B cell (primary cell): ENCODE data around the gene C4A. TPM values are rescaled to one million over a fixed set of nuclear protein-coding genes. Genes with fewer than 3 reads are reported as not detected.

ENCODE experiments used
- ATAC-seq: fragments of 200-7000 bp; cut with Tn5 transposase; one replicate; pipeline ENCODE4 v1.10.0; 2021; ENCODE audit warnings: low read depth, mild to moderate bottlenecking, moderate number of reproducible peaks, moderate library complexity
- CTCF ChIA-PET: fragments of 350-600 bp; sonication (Branson Sonifier 250); formaldehyde crosslinking; loops from one replicate; lab custom pipeline; 2021; ENCODE audit warnings: antibody characterized with exemption, inconsistent platforms; lab: Charles Lee
- POLR2A ChIA-PET: fragments of 350-600 bp; sonication (Branson Sonifier 250); formaldehyde crosslinking; loops from one replicate; lab custom pipeline; 2021; ENCODE audit warnings: antibody characterized with exemption; lab: Charles Lee
- DNase-seq: peaks from one replicate; pipeline ENCODE4 v3.0.0; 2013
- H2AFZ ChIP-seq: 2 replicates; pipeline ENCODE4 v1.6.1; 2012; ENCODE audit warnings: mild to moderate bottlenecking, low read depth, low read length; ENCODE audit not compliant: insufficient read depth, poor library complexity, severe bottlenecking
- H3K27ac ChIP-seq, 2 donors: 1 replicate in 1 of 2; 2 replicates in 1 of 2; pipeline ENCODE4 v1.5.1; 2012 to 2013; ENCODE audit warnings: low read length in 2 of 2, mild to moderate bottlenecking in 2 of 2, moderate library complexity in 1 of 2
- H3K27me3 ChIP-seq, 4 experiments: fragments of 200-600 bp in 1 of 4; sonication (generic) in 1 of 4; replicated peaks in 1 of 4; 1 replicate in 2 of 4; 2 replicates in 2 of 4; pipeline versions ENCODE4 v1.6.1 to v1.7.0; 2013 to 2016; ENCODE audit warnings: low read length in 3 of 4, mild to moderate bottlenecking in 2 of 4, mixed read lengths in 1 of 4, moderate library complexity in 1 of 4; ENCODE audit not compliant: insufficient read depth in 4 of 4, control insufficient read depth in 3 of 4; ENCODE audit errors: control extremely low read depth in 1 of 4
- H3K36me3 ChIP-seq, 2 experiments: replicated peaks in 1 of 2; 1 replicate in 1 of 2; 2 replicates in 1 of 2; pipeline versions ENCODE4 v1.6.1 to v1.7.1; 2013; ENCODE audit warnings: low read length in 1 of 2; ENCODE audit not compliant: insufficient read depth in 2 of 2, control insufficient read depth in 1 of 2; ENCODE audit errors: control extremely low read depth in 1 of 2, extremely low read depth in 1 of 2
- H3K4me1 ChIP-seq, 2 donors: fragments of 200-600 bp in 1 of 2; sonication (generic) in 1 of 2; 1 replicate in 1 of 2; 2 replicates in 1 of 2; pipeline versions ENCODE4 v1.5.1 to v1.6.1; 2013 to 2017; ENCODE audit warnings: low read length in 2 of 2; ENCODE audit not compliant: control insufficient read depth in 2 of 2, insufficient read depth in 2 of 2
- H3K4me2 ChIP-seq: replicated peaks from 2 replicates; pipeline ENCODE3; 2012; ENCODE audit warnings: mild to moderate bottlenecking, low read depth, low read length; ENCODE audit not compliant: poor library complexity, severe bottlenecking
- H3K4me3 ChIP-seq, 5 experiments: fragments of 200-600 bp in 1 of 5; sonication (generic) in 1 of 5; 1 replicate in 3 of 5; 2 replicates in 2 of 5; pipeline versions ENCODE4 v1.5.1 to v1.7.0; 2011 to 2016; ENCODE audit warnings: low read length in 4 of 5, mild to moderate bottlenecking in 4 of 5, low read depth in 2 of 5, control low read depth in 1 of 5, moderate library complexity in 1 of 5; ENCODE audit not compliant: insufficient read depth in 1 of 5; ENCODE audit errors: control extremely low read depth in 1 of 5, extremely low read depth in 1 of 5
- H3K79me2 ChIP-seq: fragments of 200-600 bp; sonication (generic); one replicate; pipeline ENCODE4 v1.6.0; 2016; ENCODE audit warnings: low read length; ENCODE audit not compliant: control insufficient read depth, insufficient read depth
- H3K9ac ChIP-seq: fragments of 200-600 bp; sonication (generic); 2 replicates; pipeline ENCODE4 v1.6.1; 2017; ENCODE audit warnings: mild to moderate bottlenecking, low read length, moderate library complexity
- H3K9me3 ChIP-seq, 3 donors: one replicate each; pipeline versions ENCODE4 v1.6.1 to v1.7.1; 2013; ENCODE audit warnings: low read length in 2 of 3; ENCODE audit not compliant: control insufficient read depth in 2 of 3, insufficient read depth in 1 of 3; ENCODE audit errors: control extremely low read depth in 1 of 3
- H4K20me1 ChIP-seq: 2 replicates; pipeline ENCODE4 v1.6.0; 2012; ENCODE audit warnings: mild to moderate bottlenecking, low read length; ENCODE audit not compliant: insufficient read depth, control insufficient read depth, poor library complexity, severe bottlenecking
- H3K27ac Mint-ChIP-seq: one replicate; pipeline ENCODE4 v1.8.0; 2021; ENCODE audit warnings: mixed read lengths
- H3K27me3 Mint-ChIP-seq: one replicate; pipeline ENCODE4 v1.8.0; 2021; ENCODE audit warnings: mixed read lengths
- H3K4me1 Mint-ChIP-seq: one replicate; pipeline ENCODE4 v1.8.0; 2021; ENCODE audit warnings: mixed read lengths
- H3K4me3 Mint-ChIP-seq: one replicate; pipeline ENCODE4 v1.8.0; 2021; ENCODE audit warnings: mixed read lengths
- H3K9me3 Mint-ChIP-seq: one replicate; pipeline ENCODE4 v1.8.0; 2022; ENCODE audit warnings: mixed read lengths; ENCODE audit not compliant: insufficient read depth
- CTCF ChIP-seq: fragments of 200-600 bp; IDR thresholded peaks from one replicate; pipeline ENCODE4 v1.8.0; 2022; ENCODE audit warnings: antibody characterized with exemption, mild to moderate bottlenecking
- EZH2 ChIP-seq: IDR thresholded peaks from 2 replicates; pipeline ENCODE4 v1.6.1; 2012; ENCODE audit warnings: borderline replicate concordance, low read depth, mild to moderate bottlenecking, moderate library complexity, low read length; ENCODE audit not compliant: insufficient read depth, poor library complexity, severe bottlenecking
- WGBS: methylation state at CpG from one replicate; pipeline ENCODE4 v1.1.5; 2013; ENCODE audit warnings: missing lambda C conversion rate; ENCODE audit not compliant: insufficient coverage; 5-methylcytosine and 5-hydroxymethylcytosine counted together
- intact Hi-C: fragments of 100-400 bp; cut with micrococcal nuclease; formaldehyde crosslinking; loops from one replicate; pipeline ENCODE4 v1.10.0; 2022
- polyA plus RNA-seq: library from polyadenylated mRNA; depleted of rRNA; stranded (reverse); fragments of >200 nt; gene quantifications from 2 replicates; pipeline ENCODE4 v1.2.3, GENCODE V29; 2012
- total RNA-seq, 2 donors: library from RNA; stranded (reverse); fragments of 120-200 nt in 1 of 2; gene quantifications; 1 replicate in 1 of 2; 2 replicates in 1 of 2; pipeline versions ENCODE4 v1.2.3 to v1.2.4, GENCODE V29; 2013 to 2022

C4A gene
- total and polyA plus RNA-seq, 2 donors (not counting 1 experiment from before 2014, with no cell fraction given) = 9.9 to 10.5 TPM

- H3K27me3 ChIP-seq = peaks cover 0 to 3% (median 0%) of the 10 kb centered on the region in 4 experiments
- WGBS = 92% methylated on average over 18 of the region's 19 CpGs
- no peak overlapping the region for H3K4me2 ChIP-seq
- H3K9ac ChIP-seq = no peak overlapping the region
- H3K4me1 Mint-ChIP-seq = no peaks in the 10 kb centered on the region
- no peak for TF ChIP-seq EZH2
- TF ChIP-seq CTCF = no peak
- ChIA-PET CTCF (no interaction called here), POLR2A (no interaction called here)
- H3K27ac Mint-ChIP-seq = no peak overlapping the region
- no peak overlapping the region for H2AFZ ChIP-seq
- no peak overlapping the region for H3K27ac ChIP-seq
- no peak overlapping the region for H3K4me3 ChIP-seq
- DNase-seq (no peak), ATAC-seq (no peak)
- H4K20me1 ChIP-seq = no peaks in the 10 kb centered on the region
- H3K9me3 Mint-ChIP-seq = no peaks in the 10 kb centered on the region
- H3K27me3 Mint-ChIP-seq = peaks cover 4% of the 10 kb centered on the region
- H3K4me1 ChIP-seq = no peaks in the 10 kb centered on the region
- H3K36me3 ChIP-seq = no peaks in the 10 kb centered on the region
- no peaks in the 10 kb centered on the region for H3K79me2 ChIP-seq
- intact Hi-C loops = no loop called here
- H3K9me3 ChIP-seq = peaks cover 0 to 3% (median 0%) of the 10 kb centered on the region in 3 donors
- H3K4me3 Mint-ChIP-seq = no peak overlapping the region
Measured at GRCh38 chr6:31933537-31933936, 48.3 kb upstream of the C4A start.

- Histone ChIP-seq H3K27me3 (no peaks in the 10 kb centered on the region), H3K4me2 (no peak overlapping the region), H3K27ac (no peak overlapping the region), H2AFZ (no peak overlapping the region), H3K9ac (no peak overlapping the region), H4K20me1 (no peaks in the 10 kb centered on the region), H3K9me3 (no peaks in the 10 kb centered on the region), H3K36me3 (no peaks in the 10 kb centered on the region), H3K4me1 (no peaks in the 10 kb centered on the region), H3K4me3 (no peak overlapping the region), H3K79me2 (no peaks in the 10 kb centered on the region)
- TF ChIP-seq EZH2 = no peak
- TF ChIP-seq CTCF = no peak
- ATAC-seq (no peak), DNase-seq (no peak)
- H3K4me1 Mint-ChIP-seq = no peaks in the 10 kb centered on the region
- CTCF ChIA-PET = no interaction called here
- POLR2A ChIA-PET = no interaction called here
- no peak overlapping the region for H3K27ac Mint-ChIP-seq
- intact Hi-C loops = no loop called here
- H3K9me3 Mint-ChIP-seq = no peaks in the 10 kb centered on the region
- H3K4me3 Mint-ChIP-seq = no peak overlapping the region
- H3K27me3 Mint-ChIP-seq = peaks cover 4% of the 10 kb centered on the region
- WGBS = no CpG with 5 or more reads among the region's 3 CpGs
Measured at GRCh38 chr6:31935021-31935420, 46.8 kb upstream of the C4A start.
